Sigmoid colon (tissue), 7 donors: ENCODE results near the gene ZNF608. TPM values are rescaled to one million over a fixed set of nuclear protein-coding genes. Genes with fewer than 3 reads are reported as not detected.

ENCODE experiments used
- DNase-seq: peaks from one replicate; pipeline ENCODE4 v3.0.0-alpha.2; 2019
- H3K27ac ChIP-seq, 4 donors: fragments of 200-600 bp; sonication (generic); one replicate each; pipeline ENCODE4 v1.5.1; 2016 to 2019; ENCODE audit warnings: mild to moderate bottlenecking in 1 of 4
- H3K27me3 ChIP-seq, 3 donors: fragments of 200-600 bp; sonication (generic); one replicate each; pipeline ENCODE4 v1.5.1; 2019; ENCODE audit warnings: mild to moderate bottlenecking in 1 of 3
- H3K36me3 ChIP-seq, 4 donors: fragments of 200-600 bp; sonication (generic); one replicate each; pipeline ENCODE4 v1.5.1; 2016 to 2019
- H3K4me1 ChIP-seq, 4 donors: fragments of 200-600 bp; sonication (generic); one replicate each; pipeline ENCODE4 v1.5.1; 2017 to 2019
- H3K4me3 ChIP-seq, 4 donors: fragments of 200-600 bp; sonication (generic); one replicate each; pipeline ENCODE4 v1.5.1; 2017 to 2019; ENCODE audit warnings: mild to moderate bottlenecking in 2 of 4, moderate library complexity in 1 of 4
- H3K9me3 ChIP-seq, 4 donors: fragments of 200-600 bp in 3 of 4; sonication (generic) in 3 of 4; one replicate each; pipeline versions ENCODE4 v1.5.1 to v1.6.1; 2013 to 2019
- CTCF ChIP-seq, 4 experiments: fragments of 450-650 bp in 3 of 4; fragments of 200-600 bp in 1 of 4; IDR thresholded peaks; one replicate each; pipeline ENCODE4 v1.5.1; 2016 to 2019; ENCODE audit warnings: antibody characterized with exemption in 4 of 4, mild to moderate bottlenecking in 3 of 4, moderate library complexity in 2 of 4
- EP300 ChIP-seq, 4 donors: sonication (generic); formaldehyde crosslinking; IDR thresholded peaks; one replicate each; pipeline ENCODE4 v1.6.1; 2017; ENCODE audit warnings: antibody characterized with exemption in 4 of 4
- POLR2A ChIP-seq, 2 donors: fragments of 450-650 bp; IDR thresholded peaks; one replicate each; pipeline ENCODE4 v1.6.1; 2016; ENCODE audit warnings: antibody characterized with exemption in 2 of 2, mild to moderate bottlenecking in 2 of 2, moderate library complexity in 2 of 2
- POLR2AphosphoS5 ChIP-seq, 4 donors: sonication (generic); formaldehyde crosslinking; IDR thresholded peaks; one replicate each; pipeline ENCODE4 v1.6.1; 2017; ENCODE audit warnings: antibody characterized with exemption in 4 of 4
- WGBS, 2 donors: extraction: QIAGEN DNeasy Blood & Tissue Kit; methylation state at CpG; one replicate each; pipeline ENCODE4 v1.1.7; 2013; 5-methylcytosine and 5-hydroxymethylcytosine counted together
- intact Hi-C: fragments of 100-400 bp; cut with DNase I; formaldehyde crosslinking; loops from one replicate; pipeline ENCODE4 v1.15.1; 2023
- polyA plus RNA-seq, 3 donors: library from polyadenylated mRNA; stranded (reverse); fragments of 200-250 nt; gene quantifications; one replicate each; pipeline ENCODE4 v1.2.3, GENCODE V29; 2013
- total RNA-seq, 4 donors: library from RNA; depleted of rRNA; stranded (reverse); fragments of >200 nt; gene quantifications; one replicate each; pipeline ENCODE4 v1.1.0, GENCODE V29; 2016
- donor health status: healthy with polysubstance abuse.
- donor health status: Bipolar disorder and iron deficiency.
- donor health status: healthy.

Gene ZNF608
- total and polyA plus RNA-seq, 7 donors = 5.1 to 30.7 (median 17.9) TPM

GRCh38 chr5:124764992-124765611 is 18.7 kb upstream of the ZNF608 start:
- intact Hi-C loops = loop anchor here (5.0 kb wide), 1 partner anchor 167 kb away; no protein-coding TSS in a partner anchor
- WGBS, 2 donors = 15 to 38% methylated on average over 3 of the region's 3 CpGs
- H3K27ac ChIP-seq = peak overlapping the region in 2 of 4 donors; percentile 36 to 46
- H3K36me3 ChIP-seq = no peaks in the 10 kb centered on the region
- peaks cover 0 to 7% (median 3%) of the 10 kb centered on the region in 4 donors for H3K4me1 ChIP-seq
- no peaks in the 10 kb centered on the region for H3K9me3 ChIP-seq
- H3K4me3 ChIP-seq = no peak overlapping the region
- TF ChIP-seq EP300 (IDR thresholded peaks at IDR 0.05) (peak in 1 of 4 donors; percentile 1), CTCF (IDR thresholded peaks at IDR 0.05) (no peak), POLR2A (IDR thresholded peaks at IDR 0.05) (no peak), POLR2AphosphoS5 (IDR thresholded peaks at IDR 0.05) (peak; percentile 51 to 82 (median 62))
- no peaks in the 10 kb centered on the region for H3K27me3 ChIP-seq
- no peak for DNase-seq

- 90 to 96% methylated on average over 1 of the region's 1 CpG for WGBS, 2 donors
- H3K36me3 ChIP-seq = no peaks in the 10 kb centered on the region
- H3K27me3 ChIP-seq = no peaks in the 10 kb centered on the region
- peak overlapping the region in 2 of 4 donors; percentile 36 to 46 for H3K27ac ChIP-seq
- H3K4me1 ChIP-seq = peaks cover 0 to 7% (median 3%) of the 10 kb centered on the region in 4 donors
- intact Hi-C loops = no loop called here
- no peak overlapping the region for H3K4me3 ChIP-seq
- no peaks in the 10 kb centered on the region for H3K9me3 ChIP-seq
- DNase-seq = no peak
- TF ChIP-seq POLR2A (IDR thresholded peaks at IDR 0.05) (no peak), POLR2AphosphoS5 (IDR thresholded peaks at IDR 0.05) (no peak), CTCF (IDR thresholded peaks at IDR 0.05) (no peak), EP300 (IDR thresholded peaks at IDR 0.05) (no peak)
These were observed 18.1 kb upstream of the ZNF608 start for GRCh38 chr5:124764585-124764984.

GRCh38 chr5:124761010-124761409 is 14.6 kb upstream of the ZNF608 start:
- TF ChIP-seq POLR2AphosphoS5 (IDR thresholded peaks at IDR 0.05) (no peak), POLR2A (IDR thresholded peaks at IDR 0.05) (no peak), CTCF (IDR thresholded peaks at IDR 0.05) (no peak), EP300 (IDR thresholded peaks at IDR 0.05) (no peak)
- no peaks in the 10 kb centered on the region for H3K36me3 ChIP-seq
- no peaks in the 10 kb centered on the region for H3K27me3 ChIP-seq
- H3K4me3 ChIP-seq = no peak overlapping the region
- DNase-seq = no peak
- H3K27ac ChIP-seq = no peak overlapping the region
- no peaks in the 10 kb centered on the region for H3K9me3 ChIP-seq
- intact Hi-C loops = no loop called here
- peaks cover 0 to 7% (median 3%) of the 10 kb centered on the region in 4 donors for H3K4me1 ChIP-seq
- WGBS, 2 donors = 88 to 90% methylated on average over 4 of the region's 4 CpGs

GRCh38 chr5:124760608-124761007 is 14.2 kb upstream of the ZNF608 start:
- H3K27ac ChIP-seq = no peak overlapping the region
- no peaks in the 10 kb centered on the region for H3K9me3 ChIP-seq
- no peaks in the 10 kb centered on the region for H3K27me3 ChIP-seq
- intact Hi-C loops = no loop called here
- DNase-seq = no peak
- H3K36me3 ChIP-seq = no peaks in the 10 kb centered on the region
- H3K4me3 ChIP-seq = no peak overlapping the region
- H3K4me1 ChIP-seq = peaks cover 0 to 7% (median 3%) of the 10 kb centered on the region in 4 donors
- TF ChIP-seq CTCF (IDR thresholded peaks at IDR 0.05) (no peak), POLR2A (IDR thresholded peaks at IDR 0.05) (no peak), EP300 (IDR thresholded peaks at IDR 0.05) (no peak), POLR2AphosphoS5 (IDR thresholded peaks at IDR 0.05) (no peak)

- Histone ChIP-seq H3K9me3 (no peaks in the 10 kb centered on the region), H3K27ac (no peak overlapping the region), H3K27me3 (no peaks in the 10 kb centered on the region), H3K36me3 (no peaks in the 10 kb centered on the region), H3K4me3 (no peak overlapping the region), H3K4me1 (no peaks in the 10 kb centered on the region)
- 78% methylated on average over 3 of the region's 3 CpGs for WGBS, 2 donors
- intact Hi-C loops = no loop called here
- TF ChIP-seq CTCF (IDR thresholded peaks at IDR 0.05) (no peak), POLR2AphosphoS5 (IDR thresholded peaks at IDR 0.05) (no peak), POLR2A (IDR thresholded peaks at IDR 0.05) (no peak), EP300 (IDR thresholded peaks at IDR 0.05) (no peak)
- no peak for DNase-seq
These were observed 9.1 kb upstream of the ZNF608 start for GRCh38 chr5:124755565-124755964.
